HPDE6-E6E7 (cell line): ENCODE data around the gene DRD3.

ENCODE experiments used
- DNase-seq: peaks from one replicate; pipeline ENCODE4 v3.0.0; 2011; ENCODE audit warnings: missing footprints; ENCODE audit errors: extremely low spot score

Gene DRD3

GRCh38 chr3:114179575-114179974 is 723 bp upstream of the DRD3 start:
- DNase-seq, result peak; percentile 17

- no peak for DNase-seq
Measured at GRCh38 chr3:114176890-114177289, 2.0 kb downstream of the DRD3 start.

GRCh38 chr3:114176487-114176886 is 2.4 kb downstream of the DRD3 start:
- no peak for DNase-seq

GRCh38 chr3:114175204-114175987 is 3.5 kb downstream of the DRD3 start:
- no peak for DNase-seq

- no peak for DNase-seq
Measured at GRCh38 chr3:114171677-114172076, 7.2 kb downstream of the DRD3 start.

GRCh38 chr3:114168150-114168549 is 10.7 kb downstream of the DRD3 start:
- no peak for DNase-seq

- DNase-seq, result no peak
Measured at GRCh38 chr3:114157321-114157720, 21.5 kb downstream of the DRD3 start.

GRCh38 chr3:114155370-114155821 is 23.5 kb downstream of the DRD3 start:
- no peak for DNase-seq

- DNase-seq, result no peak
Measured at GRCh38 chr3:114154321-114154821, 24.5 kb downstream of the DRD3 start.

- DNase-seq, result peak; percentile 79
Measured at GRCh38 chr3:114152519-114153151, 26.2 kb downstream of the DRD3 start.

GRCh38 chr3:114151091-114151490 is 27.8 kb downstream of the DRD3 start:
- DNase-seq, result no peak

GRCh38 chr3:114147251-114147650 is 31.6 kb downstream of the DRD3 start:
- no peak for DNase-seq

- peak; percentile 60 for DNase-seq
Measured at GRCh38 chr3:114144909-114145688, 33.8 kb downstream of the DRD3 start.

GRCh38 chr3:114143817-114144216 is 35.0 kb downstream of the DRD3 start:
- DNase-seq, result no peak

GRCh38 chr3:114139836-114140235 is 39.0 kb downstream of the DRD3 start:
- no peak for DNase-seq

- DNase-seq, result no peak
Measured at GRCh38 chr3:114133947-114134346, 44.9 kb downstream of the DRD3 start.

- no peak for DNase-seq
Measured at GRCh38 chr3:114132500-114132899, 46.4 kb downstream of the DRD3 start.

GRCh38 chr3:114128826-114129225 is 50.0 kb downstream of the DRD3 start:
- no peak for DNase-seq

GRCh38 chr3:114128231-114128630 is 50.6 kb downstream of the DRD3 start:
- no peak for DNase-seq

- DNase-seq, result no peak
Measured at GRCh38 chr3:114127517-114127916, 51.3 kb downstream of the DRD3 start.

- no peak for DNase-seq
Measured at GRCh38 chr3:114126461-114126860, 52.4 kb downstream of the DRD3 start.

- DNase-seq, result peak; percentile 26
Measured at GRCh38 chr3:114122027-114122709, 56.7 kb downstream of the DRD3 start.
